GM21825 (cell line): Measurements from ENCODE around the gene WWP2.

Source experiments
- ATAC-seq: cut with Tn5 transposase; IDR thresholded peaks from one replicate; pipeline ENCODE4 v1.9.1; 2021; ENCODE audit warnings: mild to moderate bottlenecking, moderate library complexity; ENCODE audit not compliant: unreplicated experiment

The WWP2 gene

DNA sequence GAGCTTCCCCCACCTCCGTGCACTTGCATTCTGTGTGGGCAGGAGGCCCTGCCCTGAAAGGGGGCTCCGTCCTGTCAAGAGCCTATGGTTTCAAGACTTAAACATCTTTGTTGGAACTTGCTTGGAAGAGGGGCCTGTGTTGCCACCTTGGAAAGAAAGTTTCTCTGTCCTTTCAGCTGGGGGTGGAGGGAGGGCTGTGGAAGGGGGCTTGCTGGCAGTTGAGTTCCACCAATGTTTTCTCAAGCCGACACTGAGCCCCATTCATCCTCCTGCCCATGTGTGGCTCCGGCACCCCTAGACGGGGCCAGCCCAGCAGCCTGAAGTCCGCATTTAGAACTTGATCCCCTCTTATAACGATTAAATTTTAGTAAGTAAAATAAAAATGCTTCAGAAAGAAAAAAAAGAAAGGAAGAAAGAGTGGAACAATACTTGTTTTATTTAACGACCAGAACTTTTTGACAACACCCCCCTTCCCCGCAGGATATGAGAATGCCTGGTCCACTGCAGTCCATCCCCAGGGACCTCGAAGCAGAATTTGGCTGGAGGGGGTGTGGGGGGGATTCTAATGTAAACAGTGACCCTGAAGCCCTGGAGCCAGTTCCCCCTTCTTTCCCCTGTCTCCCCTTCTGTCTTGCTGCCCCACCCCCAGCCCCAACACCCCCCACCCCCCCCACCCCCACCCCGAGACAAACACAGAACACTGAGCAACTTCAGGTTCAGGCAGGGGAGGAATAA lies 162.1 kb downstream of the WWP2 start:
- no peak for ATAC-seq

DNA sequence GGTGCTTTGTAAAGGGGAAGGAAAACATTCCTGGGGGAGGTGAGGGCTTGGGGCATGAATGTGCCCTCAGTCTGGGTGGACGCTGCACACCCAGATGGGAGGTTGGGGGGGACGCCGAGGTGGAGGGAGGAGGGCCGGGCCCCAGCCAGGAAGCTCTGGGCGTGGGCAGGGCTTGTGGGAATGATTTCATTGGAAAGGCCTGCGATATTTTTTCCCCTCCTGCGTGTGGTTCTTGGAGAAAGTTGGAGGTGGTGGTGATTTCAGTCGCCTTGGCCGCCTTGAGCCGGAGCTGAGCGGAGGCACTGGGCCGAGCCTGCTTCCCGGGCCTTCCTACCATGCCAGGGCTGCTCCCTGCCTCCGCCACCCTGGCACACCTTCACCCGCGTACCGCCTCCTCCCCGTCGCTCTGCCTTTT lies 162.7 kb downstream of the WWP2 start:
- no peak for ATAC-seq

DNA sequence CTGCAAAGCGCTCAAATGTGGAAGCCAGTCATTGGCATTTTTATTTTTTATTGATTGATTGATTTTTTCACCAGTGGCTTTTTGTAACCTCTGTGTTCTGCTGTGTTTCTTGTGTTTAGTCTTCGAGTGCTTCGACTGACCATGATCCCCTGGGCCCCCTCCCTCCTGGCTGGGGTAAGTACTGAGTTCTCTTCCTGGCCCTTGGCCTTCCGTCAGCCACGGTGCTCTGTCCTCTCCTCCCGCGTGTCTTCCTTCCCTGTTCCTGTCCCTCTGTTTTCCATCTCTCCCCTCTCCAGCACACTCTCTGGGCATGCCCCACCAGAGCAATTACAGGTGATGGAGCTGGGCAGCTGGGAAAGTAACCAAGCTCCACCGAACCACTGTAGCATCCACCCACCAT lies 163.2 kb downstream of the WWP2 start:
- ATAC-seq, result no peak

DNA sequence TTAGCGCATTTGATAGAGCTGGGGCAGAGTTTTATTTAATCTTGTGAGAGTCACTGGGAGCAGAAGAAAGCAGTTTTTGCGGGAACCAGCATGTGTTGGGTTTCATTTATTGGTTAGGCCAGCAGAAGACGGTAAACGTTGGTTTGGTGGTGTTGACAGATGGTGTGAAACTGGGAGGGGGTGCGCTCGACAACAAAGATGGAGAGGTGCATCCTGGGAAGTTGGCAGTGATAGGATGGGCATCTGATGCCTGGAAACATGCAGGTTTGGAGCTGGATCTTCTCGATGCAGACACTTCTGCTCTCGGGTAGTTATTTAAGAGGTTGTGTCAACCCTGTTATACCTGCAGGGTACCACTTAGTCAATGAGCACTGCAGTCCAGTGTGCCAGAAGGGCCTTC lies 164.1 kb downstream of the WWP2 start:
- ATAC-seq, result no peak

DNA sequence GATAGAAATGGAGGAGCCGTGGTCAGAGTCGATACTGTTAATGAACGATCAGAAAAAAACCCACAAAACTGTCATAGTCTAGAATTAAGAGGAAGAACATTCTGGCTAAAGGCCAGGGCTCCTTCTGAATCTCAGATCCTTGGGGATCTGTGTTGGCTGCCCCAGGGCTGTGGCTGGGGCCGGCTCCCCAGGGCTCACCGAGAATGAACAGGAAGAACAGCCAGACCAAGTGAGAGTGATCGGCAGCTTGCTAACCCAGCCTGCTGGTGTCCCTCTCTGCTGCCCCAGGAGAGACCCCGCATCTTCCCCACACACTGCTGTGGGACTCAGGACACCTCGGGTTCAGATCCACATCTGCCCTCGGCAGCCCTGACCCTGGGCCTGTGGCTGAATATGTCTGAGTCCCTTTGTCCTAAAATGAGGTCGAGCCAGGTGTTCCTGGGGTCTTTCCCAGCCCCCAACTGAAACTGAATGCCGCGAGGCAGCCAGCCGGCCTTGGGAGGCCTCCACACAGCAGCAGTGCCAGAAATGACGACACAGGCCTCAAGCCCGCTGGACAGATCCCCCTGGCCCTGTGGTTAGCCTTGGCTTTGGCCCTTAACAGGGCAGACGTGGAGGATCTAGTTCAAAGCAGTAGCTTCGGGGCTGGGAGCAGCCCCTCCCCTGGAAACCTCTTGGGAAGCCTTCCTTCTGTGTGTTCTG lies 165.1 kb downstream of the WWP2 start:
- no peak for ATAC-seq

DNA sequence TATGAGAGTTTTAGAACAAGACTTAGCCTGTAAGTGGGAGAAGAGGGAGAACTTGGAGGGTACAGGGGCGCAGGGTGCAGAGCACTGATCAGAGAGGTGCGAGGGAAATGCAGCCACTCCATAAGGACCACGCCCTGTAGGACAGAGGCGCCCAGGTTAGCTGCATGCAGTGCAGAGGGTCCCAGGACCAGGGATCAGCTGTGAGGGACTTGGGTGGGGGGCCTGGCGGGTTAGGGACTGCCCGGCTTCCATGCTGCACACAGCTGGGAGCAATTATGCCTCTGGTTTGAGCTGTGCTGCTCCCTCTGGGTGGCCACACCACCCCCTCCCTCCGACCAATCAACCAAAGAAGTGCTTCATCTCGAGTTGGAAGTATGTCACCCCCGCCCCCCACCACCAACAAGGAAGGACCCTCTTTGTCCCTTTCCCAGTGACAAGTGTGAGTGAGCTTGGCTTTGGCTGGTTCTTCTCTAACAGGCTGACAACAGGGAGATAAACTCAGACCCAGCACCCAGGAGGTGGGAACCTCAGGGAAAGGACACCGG lies 166.8 kb downstream of the WWP2 start:
- no peak for ATAC-seq

DNA sequence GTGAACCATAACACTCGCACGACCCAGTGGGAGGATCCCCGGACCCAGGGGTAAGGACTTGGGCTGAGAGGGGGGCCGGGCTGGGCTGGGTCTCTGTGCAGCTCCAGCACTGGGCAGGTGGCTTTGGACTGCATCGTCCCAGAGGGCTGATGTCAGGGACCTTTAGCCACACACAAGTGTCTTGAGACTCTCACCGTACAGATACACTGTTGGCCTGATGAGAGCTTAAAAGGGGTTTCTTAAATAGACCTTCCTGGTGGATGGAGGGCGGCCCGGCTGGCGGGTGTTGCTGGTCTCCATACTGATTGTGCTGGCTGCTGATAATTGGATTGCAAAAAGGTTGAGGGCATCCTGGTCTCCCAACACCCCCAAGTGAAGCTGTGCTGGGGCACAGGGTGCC lies 167.3 kb downstream of the WWP2 start:
- ATAC-seq, result no peak

DNA sequence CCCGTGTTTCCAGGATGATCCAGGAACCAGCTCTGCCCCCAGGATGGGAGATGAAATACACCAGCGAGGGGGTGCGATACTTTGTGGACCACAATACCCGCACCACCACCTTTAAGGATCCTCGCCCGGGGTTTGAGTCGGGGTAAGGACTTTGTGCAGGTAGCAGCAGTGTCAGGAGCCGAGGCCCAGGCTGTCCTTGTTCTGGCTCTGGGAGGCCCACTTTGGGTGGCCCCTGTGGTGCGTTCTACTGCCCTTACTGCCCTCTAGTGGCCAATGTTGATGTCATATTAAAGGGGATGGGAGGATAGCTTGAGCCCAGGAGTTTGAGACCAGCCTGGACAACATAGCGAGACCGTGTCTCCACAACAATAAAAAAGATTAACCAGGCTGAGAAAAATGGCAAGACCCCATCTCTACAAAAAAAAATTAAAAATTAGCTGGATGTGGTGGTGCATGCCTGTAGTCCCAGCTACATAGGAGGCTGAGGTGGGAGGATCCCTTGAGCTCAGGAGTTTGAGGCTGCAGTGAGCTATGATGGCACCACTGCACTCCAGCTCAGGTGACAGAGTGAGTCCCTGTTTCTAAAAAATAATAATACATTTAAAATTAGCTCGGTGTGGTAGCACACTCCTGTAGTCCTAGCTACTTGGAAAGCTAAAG lies 168.1 kb downstream of the WWP2 start:
- no peak for ATAC-seq

DNA sequence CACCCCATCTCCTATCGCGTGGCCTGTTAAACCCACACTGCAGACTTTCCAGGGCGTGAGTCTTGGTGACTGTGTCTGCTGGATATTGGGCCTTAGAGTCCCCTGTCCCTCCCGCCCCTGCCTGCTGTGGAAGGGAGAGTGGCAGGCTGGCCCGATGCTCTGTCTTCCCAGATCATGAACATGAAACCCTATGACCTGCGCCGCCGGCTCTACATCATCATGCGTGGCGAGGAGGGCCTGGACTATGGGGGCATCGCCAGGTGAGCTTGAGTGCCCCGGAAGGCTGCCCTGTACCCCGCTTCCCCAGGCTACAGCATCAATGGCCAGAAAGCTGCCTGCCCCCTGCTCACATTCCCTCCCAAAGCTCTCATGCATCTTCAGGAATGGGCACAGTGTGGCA lies 169.5 kb downstream of the WWP2 start:
- no peak for ATAC-seq

DNA sequence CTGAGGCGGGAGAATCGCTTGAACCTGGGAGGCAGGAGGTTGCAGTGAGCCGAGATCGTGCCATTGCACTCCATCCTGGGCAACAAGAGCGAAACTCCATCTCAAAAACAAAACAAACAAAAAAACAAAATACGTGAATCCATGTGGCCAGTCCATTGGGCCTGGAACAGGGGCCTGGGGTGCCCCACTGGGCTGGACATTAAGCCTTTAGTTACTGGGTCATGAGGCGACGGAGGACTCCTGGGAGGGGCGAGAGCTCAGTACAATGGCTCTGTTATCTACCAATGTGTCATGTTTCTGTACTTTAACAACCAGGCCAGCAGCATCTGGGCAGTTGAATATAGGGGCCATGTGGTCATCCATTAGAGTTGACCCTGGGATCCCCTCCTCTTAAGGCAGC lies 170.1 kb downstream of the WWP2 start:
- no peak for ATAC-seq

DNA sequence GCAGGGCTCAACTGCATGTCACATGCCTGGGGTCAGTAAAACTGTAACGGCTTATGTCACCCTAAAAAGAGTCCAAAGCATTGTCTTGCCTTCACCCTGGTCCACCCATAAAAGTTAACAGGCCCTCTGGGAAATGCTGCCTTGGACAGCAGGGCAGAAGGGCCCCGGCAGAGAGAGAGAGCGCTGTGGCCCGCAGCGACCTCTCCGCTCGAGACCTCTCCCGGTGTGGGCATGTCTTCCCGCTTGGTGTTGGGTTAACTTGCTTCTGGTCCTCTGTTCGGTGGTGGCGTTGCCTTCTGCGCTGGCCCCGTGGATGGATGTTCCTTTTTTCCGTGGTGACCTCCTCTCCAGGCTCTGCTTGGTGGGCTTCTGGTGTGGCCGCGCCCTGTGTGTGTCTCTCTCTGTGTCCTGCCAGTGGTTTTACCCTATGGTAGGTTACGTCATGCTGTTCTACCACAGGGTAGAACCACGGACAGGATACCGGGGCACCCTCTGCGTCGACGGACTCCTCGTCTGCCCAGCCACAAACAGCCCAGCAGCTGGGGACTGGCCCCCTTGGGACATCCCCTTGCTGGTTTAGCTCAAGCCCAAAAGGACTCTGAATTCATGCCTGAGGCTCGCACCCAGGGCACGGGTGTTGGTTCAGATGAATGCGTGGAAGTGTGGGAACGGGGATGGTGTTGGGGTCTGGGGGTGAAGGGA lies 170.7 kb downstream of the WWP2 start:
- ATAC-seq, result no peak

DNA sequence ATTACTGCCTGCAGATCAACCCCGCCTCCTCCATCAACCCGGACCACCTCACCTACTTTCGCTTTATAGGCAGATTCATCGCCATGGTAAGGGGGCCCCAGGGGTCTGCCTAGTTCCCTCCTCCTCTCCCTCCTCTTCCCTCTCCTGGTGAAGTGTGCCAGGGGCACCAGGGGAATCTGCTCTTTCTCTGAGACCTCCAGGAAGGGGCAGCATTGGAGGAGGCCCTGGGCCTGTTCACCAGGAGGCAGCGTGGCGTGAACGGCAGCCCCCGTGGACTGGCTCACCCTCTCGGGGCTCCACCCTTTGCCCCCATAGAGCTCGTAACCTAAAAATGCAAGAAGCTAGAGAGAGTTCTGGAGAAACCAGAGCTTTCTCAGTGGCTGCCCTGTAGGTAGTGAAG lies 171.9 kb downstream of the WWP2 start:
- no peak for ATAC-seq

DNA sequence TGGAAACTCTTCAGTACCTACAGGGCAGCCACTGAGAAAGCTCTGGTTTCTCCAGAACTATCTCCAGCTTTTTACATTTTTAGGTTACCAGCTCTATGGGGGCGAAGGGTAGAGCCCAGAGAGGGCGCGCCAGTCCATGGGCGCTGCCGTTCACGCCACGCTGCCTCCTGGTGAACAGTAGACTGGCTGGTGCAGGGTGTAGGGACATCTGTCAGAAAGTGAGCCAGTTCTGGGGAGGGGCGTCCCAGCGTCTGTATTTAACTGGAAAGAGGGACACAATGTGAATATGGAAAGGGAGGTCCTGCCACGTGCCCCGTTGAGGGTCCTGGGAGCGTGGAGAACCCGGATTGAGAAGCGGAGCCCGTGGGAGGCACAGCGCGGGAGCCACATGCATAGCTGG lies 172.6 kb downstream of the WWP2 start:
- ATAC-seq, result no peak

DNA sequence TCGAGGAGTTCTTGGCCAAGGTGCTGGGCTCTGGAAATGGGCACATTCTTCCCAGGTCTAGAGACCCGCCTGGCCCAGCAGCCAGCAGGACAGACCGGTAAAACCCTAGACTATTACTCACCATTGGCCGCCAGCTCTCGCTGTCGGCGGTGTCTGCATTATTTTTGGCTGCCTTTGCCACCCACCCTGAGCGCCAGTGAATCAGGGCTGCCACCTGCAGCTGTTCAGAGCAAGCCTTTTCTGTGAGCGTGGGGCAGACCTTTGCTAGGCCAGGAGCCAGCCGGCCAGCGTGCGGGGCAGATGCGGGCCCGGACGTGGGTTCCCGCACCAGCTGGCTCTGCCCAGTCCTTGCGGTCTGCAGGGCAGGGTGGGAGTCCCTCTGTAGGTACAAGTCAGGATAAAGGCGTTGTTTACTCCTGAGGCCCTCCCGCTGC lies 173.2 kb downstream of the WWP2 start:
- no peak for ATAC-seq

DNA sequence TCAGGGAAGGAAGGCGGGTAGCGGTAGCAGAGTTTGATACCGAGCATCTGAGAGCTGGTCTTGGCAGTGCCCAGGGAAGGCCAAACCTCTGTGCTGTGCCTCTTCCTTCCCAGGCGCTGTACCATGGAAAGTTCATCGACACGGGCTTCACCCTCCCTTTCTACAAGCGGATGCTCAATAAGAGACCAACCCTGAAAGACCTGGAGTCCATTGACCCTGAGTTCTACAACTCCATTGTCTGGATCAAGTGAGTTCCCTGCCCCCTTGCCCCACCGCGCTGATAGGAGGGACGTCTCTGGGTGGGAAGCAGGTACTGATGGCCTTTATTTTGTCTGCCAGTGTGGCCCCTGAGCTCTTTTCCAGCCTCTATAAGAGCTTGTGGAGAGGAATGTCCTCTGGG lies 173.6 kb downstream of the WWP2 start:
- no peak for ATAC-seq

DNA sequence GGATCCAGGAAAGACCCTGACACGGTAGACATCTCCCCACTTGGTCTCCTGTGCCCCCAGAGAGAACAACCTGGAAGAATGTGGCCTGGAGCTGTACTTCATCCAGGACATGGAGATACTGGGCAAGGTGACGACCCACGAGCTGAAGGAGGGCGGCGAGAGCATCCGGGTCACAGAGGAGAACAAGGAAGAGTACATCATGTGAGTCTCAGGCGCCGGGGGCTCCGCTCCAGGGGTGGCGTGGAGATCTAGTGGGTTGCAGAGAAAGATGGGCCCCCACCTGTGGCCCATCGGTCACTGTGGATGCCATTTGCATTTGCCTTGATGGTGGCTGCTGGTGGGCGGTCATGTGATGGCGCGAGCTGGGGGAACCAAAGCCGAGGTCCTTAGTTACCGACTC lies 174.1 kb downstream of the WWP2 start:
- ATAC-seq, result no peak

DNA sequence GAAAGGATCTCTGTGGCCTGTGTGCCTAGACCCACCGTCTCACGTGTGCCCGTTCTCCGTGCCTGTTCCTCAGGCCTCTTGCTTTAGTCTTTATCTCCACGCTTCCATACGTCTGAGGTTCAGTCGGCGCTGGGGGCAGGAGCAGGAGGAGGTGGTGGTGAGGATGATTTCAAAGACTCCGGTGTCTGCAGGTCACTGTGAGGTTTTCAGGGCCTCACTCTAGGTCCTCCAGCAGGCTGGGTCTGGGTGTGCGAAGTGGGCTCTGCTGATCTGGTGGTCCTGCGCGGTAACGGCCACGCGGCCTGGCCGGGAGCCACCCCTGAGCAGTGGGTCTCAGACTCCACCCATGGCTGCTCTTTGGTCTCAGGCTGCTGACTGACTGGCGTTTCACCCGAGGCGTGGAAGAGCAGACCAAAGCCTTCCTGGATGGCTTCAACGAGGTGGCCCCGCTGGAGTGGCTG lies 174.6 kb downstream of the WWP2 start:
- no peak for ATAC-seq

DNA sequence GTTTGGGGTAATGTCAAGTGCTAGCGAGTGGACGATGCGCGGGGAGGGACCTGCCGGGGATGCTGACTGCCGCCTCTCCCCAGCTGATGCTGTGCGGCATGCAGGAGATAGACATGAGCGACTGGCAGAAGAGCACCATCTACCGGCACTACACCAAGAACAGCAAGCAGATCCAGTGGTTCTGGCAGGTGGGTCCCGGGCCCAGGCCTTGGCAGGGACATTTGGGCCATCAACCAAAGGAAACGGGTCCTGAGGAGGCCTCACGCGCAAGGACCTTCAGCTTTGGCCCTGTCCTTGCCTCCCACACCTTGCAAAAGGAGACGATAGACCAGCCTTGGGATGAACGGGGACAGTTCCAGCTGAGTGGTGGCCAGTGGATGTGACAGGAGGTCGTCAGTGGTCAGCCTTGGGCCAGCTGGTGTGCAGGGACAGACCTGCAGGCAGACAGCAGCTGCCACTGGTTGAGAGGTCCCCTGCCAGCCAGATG lies 175.4 kb downstream of the WWP2 start:
- ATAC-seq, result no peak

DNA sequence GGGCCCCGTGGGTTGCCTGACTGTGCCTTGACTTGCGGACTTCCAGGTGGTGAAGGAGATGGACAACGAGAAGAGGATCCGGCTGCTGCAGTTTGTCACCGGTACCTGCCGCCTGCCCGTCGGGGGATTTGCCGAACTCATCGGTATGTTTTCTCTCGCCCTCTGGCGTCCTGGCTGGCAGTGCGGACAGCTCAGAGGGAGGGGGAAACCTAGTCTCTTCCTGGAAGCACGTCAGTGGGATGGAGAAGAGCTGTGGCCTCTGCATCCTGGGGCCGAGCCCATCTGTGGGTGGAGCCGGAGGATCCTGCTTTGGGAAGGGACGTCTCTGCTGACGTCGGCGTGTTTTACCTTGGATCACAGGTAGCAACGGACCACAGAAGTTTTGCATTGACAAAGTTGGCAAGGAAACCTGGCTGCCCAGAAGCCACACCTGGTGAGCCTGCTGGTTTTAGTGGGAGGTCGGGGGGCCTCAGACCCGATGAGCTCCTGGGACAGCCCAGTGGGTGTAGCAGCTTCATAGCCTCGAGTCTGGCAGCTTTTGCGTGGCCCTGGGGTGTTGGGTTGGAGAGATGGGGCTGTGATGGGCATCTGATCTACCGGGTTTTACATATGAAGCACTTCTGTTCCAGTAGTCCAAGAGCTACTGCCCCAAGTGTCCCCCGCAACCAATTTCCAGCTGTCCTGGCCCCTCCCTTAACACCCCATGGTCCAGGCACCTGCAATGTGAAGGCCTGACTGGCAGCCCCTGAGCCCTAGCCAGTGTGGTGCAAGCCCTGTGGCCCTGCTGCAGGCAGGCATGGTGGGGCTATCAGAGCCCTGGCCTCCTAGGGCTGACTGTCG lies 177.1 kb downstream of the WWP2 start:
- ATAC-seq, result no peak
